Naive B cell (primary cell): Measurements from ENCODE around the gene ATP2B3. TPM values are rescaled to one million over a fixed set of nuclear protein-coding genes. Genes with fewer than 3 reads are reported as not detected.

Experiments
- ATAC-seq, 2 donors: fragments of 150-1000 bp; cut with Tn5 transposase; 2 replicates each; pipeline ENCODE4 v1.10.0; 2021; ENCODE audit warnings: low read depth in 2 of 2, mild to moderate bottlenecking in 2 of 2, moderate library complexity in 2 of 2
- DNase-seq: peaks from one replicate; pipeline ENCODE4 v3.0.0; 2022
- H3K27ac Mint-ChIP-seq, 6 donors: one replicate each; pipeline ENCODE4 v1.8.0; 2020 to 2022; ENCODE audit warnings: mild to moderate bottlenecking in 6 of 6, mixed read lengths in 6 of 6, moderate library complexity in 5 of 6, inconsistent platforms in 2 of 6
- H3K27me3 Mint-ChIP-seq, 3 donors: one replicate each; pipeline ENCODE4 v1.8.0; 2021 to 2022; ENCODE audit warnings: mixed read lengths in 3 of 3, mild to moderate bottlenecking in 1 of 3
- H3K36me3 Mint-ChIP-seq, 2 donors: one replicate each; pipeline ENCODE4 v1.8.0; 2020 to 2022; ENCODE audit warnings: mixed read lengths in 2 of 2, inconsistent platforms in 1 of 2, mild to moderate bottlenecking in 1 of 2
- H3K4me1 Mint-ChIP-seq, 3 donors: one replicate each; pipeline ENCODE4 v1.8.0; 2020 to 2022; ENCODE audit warnings: mixed read lengths in 3 of 3, inconsistent platforms in 1 of 3, mild to moderate bottlenecking in 1 of 3, moderate library complexity in 1 of 3
- H3K4me3 Mint-ChIP-seq, 8 donors: one replicate each; pipeline ENCODE4 v1.8.0; 2020 to 2022; ENCODE audit warnings: mild to moderate bottlenecking in 8 of 8, mixed read lengths in 8 of 8, moderate library complexity in 8 of 8, inconsistent platforms in 2 of 8
- H3K9me3 Mint-ChIP-seq, 7 donors: one replicate each; pipeline ENCODE4 v1.8.0; 2020 to 2022; ENCODE audit warnings: mixed read lengths in 7 of 7, mild to moderate bottlenecking in 5 of 7, inconsistent platforms in 2 of 7, moderate library complexity in 1 of 7
- polyA plus RNA-seq, 6 donors: library from polyadenylated mRNA; unstranded; fragments of 300-500 nt; fragmentation: Illumina TruSeq; gene quantifications; one replicate each; pipeline ENCODE4 v1.2.3, GENCODE V29; 2021; ENCODE audit warnings: low read depth in 6 of 6

ATP2B3 gene
- polyA plus RNA-seq, 6 donors from 2014 or later: 0.05 TPM; not detected in 5

- peaks cover 0 to 8% (median 6%) of the 10 kb centered on the region in 3 donors for H3K4me1 Mint-ChIP-seq
- ATAC-seq (no peak), DNase-seq (no peak)
- H3K9me3 Mint-ChIP-seq: peaks cover 0 to 4% (median 0%) of the 10 kb centered on the region in 7 donors
- H3K27ac Mint-ChIP-seq: no peak overlapping the region
- H3K4me3 Mint-ChIP-seq: no peak overlapping the region
- peaks cover 0 to 6% of the 10 kb centered on the region in 2 donors for H3K36me3 Mint-ChIP-seq
- peaks cover 17 to 49% (median 46%) of the 10 kb centered on the region in 3 donors for H3K27me3 Mint-ChIP-seq
Observed at GRCh38 chrX:153519569-153520286, 2.3 kb downstream of the ATP2B3 start.

DNA sequence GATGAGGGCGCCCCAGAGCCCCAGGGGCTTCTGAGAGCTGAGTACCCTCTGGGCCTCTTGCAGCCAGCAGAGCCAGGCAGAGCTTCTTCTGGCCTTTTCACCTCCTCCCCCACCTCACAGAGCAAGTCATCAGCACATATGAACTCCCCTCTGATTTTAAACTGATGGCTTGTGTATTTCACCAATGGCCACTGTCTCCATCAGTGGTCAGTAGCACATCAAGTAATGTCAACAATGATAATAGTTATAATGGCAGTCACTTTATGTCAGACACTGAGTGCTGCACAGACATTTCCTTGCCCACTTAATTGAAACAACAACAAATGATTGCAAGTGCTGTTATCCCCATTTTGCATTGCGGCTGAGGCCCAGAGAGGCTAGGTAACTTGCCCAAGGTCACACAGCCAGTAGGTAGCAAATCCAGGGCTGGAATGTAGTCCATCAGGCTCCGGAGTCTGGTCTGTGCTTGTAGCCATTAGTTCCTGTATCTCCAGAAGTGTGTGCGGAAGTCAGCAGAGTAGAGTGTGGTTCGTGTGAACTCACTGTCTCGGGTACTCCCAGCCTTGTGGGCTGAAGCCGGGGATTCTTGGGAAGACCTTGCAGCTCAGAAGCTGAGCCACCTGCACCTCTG, 3.0 kb downstream of the ATP2B3 start:
- H3K9me3 Mint-ChIP-seq: peaks cover 0 to 4% (median 0%) of the 10 kb centered on the region in 7 donors
- H3K4me1 Mint-ChIP-seq: peaks cover 0 to 8% (median 6%) of the 10 kb centered on the region in 3 donors

GRCh38 chrX:153521034-153521433, 3.6 kb downstream of the ATP2B3 start:
- Mint-ChIP-seq H3K27me3 (peaks cover 14 to 41% (median 37%) of the 10 kb centered on the region in 3 donors), H3K4me3 (no peak overlapping the region), H3K4me1 (peaks cover 0 to 5% (median 4%) of the 10 kb centered on the region in 3 donors), H3K36me3 (peaks cover 0 to 2% of the 10 kb centered on the region in 2 donors), H3K27ac (no peak overlapping the region), H3K9me3 (peaks cover 0 to under 1% (median 0%) of the 10 kb centered on the region in 7 donors)
- ATAC-seq (no peak), DNase-seq (no peak)

More for the DNA sequence above, 3.0 kb downstream of the ATP2B3 start:
- no peak for DNase-seq
- Mint-ChIP-seq H3K27ac (no peak overlapping the region), H3K27me3 (peaks cover 17 to 46% (median 43%) of the 10 kb centered on the region in 3 donors), H3K36me3 (peaks cover 0 to 6% of the 10 kb centered on the region in 2 donors), H3K4me3 (no peak overlapping the region)
- ATAC-seq: no peak

- Mint-ChIP-seq H3K4me1 (peaks cover 0 to 4% (median 3%) of the 10 kb centered on the region in 3 donors), H3K27ac (no peak overlapping the region), H3K36me3 (no peaks in the 10 kb centered on the region), H3K4me3 (no peak overlapping the region), H3K27me3 (peaks cover 11 to 48% (median 37%) of the 10 kb centered on the region in 3 donors), H3K9me3 (no peaks in the 10 kb centered on the region)
- no peak for DNase-seq
- ATAC-seq: no peak
Observed at GRCh38 chrX:153522259-153522658, 4.8 kb downstream of the ATP2B3 start.

GRCh38 chrX:153523269-153523668, 5.8 kb downstream of the ATP2B3 start:
- Mint-ChIP-seq H3K4me1 (peaks cover 0 to 3% (median under 1%) of the 10 kb centered on the region in 3 donors), H3K9me3 (no peaks in the 10 kb centered on the region), H3K36me3 (no peaks in the 10 kb centered on the region), H3K27me3 (peaks cover 11 to 52% (median 42%) of the 10 kb centered on the region in 3 donors), H3K27ac (no peak overlapping the region), H3K4me3 (no peak overlapping the region)
- DNase-seq (no peak), ATAC-seq (no peak)

DNA sequence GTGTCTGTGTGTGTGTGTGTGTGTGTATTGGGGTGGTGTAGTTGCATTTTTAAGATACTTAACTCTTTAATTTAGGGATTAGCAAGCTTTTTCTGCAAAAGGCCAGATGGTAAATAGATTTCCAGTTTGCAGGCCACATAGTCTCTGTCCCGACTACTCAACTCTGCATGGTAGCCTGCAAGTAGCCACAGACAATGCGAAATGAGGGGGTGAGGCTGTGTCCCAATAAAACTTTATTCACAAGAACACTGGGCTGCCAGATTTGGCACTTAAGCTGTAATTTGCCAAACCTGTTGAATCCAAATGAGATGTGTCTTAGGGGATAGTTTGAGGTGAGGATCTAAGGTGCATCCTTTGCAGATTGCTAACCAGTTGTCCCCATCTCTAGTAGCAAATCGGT, 6.8 kb downstream of the ATP2B3 start:
- Mint-ChIP-seq H3K4me1 (no peaks in the 10 kb centered on the region), H3K36me3 (no peaks in the 10 kb centered on the region), H3K27me3 (peaks cover 11 to 42% (median 37%) of the 10 kb centered on the region in 3 donors), H3K9me3 (no peaks in the 10 kb centered on the region), H3K4me3 (no peak overlapping the region), H3K27ac (no peak overlapping the region)
- DNase-seq (no peak), ATAC-seq (no peak)

- ATAC-seq (no peak), DNase-seq (no peak)
- no peaks in the 10 kb centered on the region for H3K36me3 Mint-ChIP-seq
- no peaks in the 10 kb centered on the region for H3K4me1 Mint-ChIP-seq
- no peak overlapping the region for H3K27ac Mint-ChIP-seq
- H3K4me3 Mint-ChIP-seq: no peak overlapping the region
- H3K27me3 Mint-ChIP-seq: peaks cover 11 to 36% (median 31%) of the 10 kb centered on the region in 3 donors
- no peaks in the 10 kb centered on the region for H3K9me3 Mint-ChIP-seq
Observed at GRCh38 chrX:153525451-153525850, 8.0 kb downstream of the ATP2B3 start.

GRCh38 chrX:153526042-153526441, 8.6 kb downstream of the ATP2B3 start:
- Mint-ChIP-seq H3K27ac (no peak overlapping the region), H3K27me3 (peaks cover 11 to 31% (median 25%) of the 10 kb centered on the region in 3 donors), H3K9me3 (no peaks in the 10 kb centered on the region), H3K4me1 (no peaks in the 10 kb centered on the region), H3K36me3 (no peaks in the 10 kb centered on the region), H3K4me3 (no peak overlapping the region)
- DNase-seq (no peak), ATAC-seq (no peak)

DNA sequence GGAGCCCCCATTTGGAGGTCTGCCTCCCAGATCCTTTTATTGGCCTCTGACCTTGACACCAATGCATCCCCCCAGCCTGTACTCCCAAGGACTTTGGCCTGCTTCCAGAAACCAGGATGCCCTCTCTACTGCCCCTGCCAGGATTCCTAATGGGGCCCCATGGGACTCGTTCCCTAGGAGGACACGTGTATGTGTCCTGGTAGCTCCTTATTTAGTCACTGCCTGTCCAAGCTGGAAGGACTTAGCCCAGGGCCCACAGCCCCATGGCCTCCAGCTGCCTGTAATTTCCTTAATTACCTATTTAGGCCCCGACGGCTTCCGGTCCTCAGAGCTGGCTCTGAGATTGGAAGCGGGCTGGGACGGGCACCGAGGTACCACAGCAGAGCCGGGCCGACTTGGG, 9.4 kb downstream of the ATP2B3 start:
- no peak for ATAC-seq
- H3K27ac Mint-ChIP-seq: no peak overlapping the region
- H3K9me3 Mint-ChIP-seq: no peaks in the 10 kb centered on the region
- H3K36me3 Mint-ChIP-seq: no peaks in the 10 kb centered on the region
- DNase-seq: no peak
- no peaks in the 10 kb centered on the region for H3K4me1 Mint-ChIP-seq
- H3K27me3 Mint-ChIP-seq: peaks cover 10 to 24% (median 23%) of the 10 kb centered on the region in 3 donors
- H3K4me3 Mint-ChIP-seq: no peak overlapping the region

GRCh38 chrX:153527208-153527607, 9.8 kb downstream of the ATP2B3 start:
- Mint-ChIP-seq H3K4me3 (no peak overlapping the region), H3K27ac (no peak overlapping the region), H3K27me3 (peaks cover 7 to 23% (median 20%) of the 10 kb centered on the region in 3 donors), H3K36me3 (no peaks in the 10 kb centered on the region), H3K4me1 (no peaks in the 10 kb centered on the region), H3K9me3 (no peaks in the 10 kb centered on the region)
- no peak for ATAC-seq
- DNase-seq: no peak

DNA sequence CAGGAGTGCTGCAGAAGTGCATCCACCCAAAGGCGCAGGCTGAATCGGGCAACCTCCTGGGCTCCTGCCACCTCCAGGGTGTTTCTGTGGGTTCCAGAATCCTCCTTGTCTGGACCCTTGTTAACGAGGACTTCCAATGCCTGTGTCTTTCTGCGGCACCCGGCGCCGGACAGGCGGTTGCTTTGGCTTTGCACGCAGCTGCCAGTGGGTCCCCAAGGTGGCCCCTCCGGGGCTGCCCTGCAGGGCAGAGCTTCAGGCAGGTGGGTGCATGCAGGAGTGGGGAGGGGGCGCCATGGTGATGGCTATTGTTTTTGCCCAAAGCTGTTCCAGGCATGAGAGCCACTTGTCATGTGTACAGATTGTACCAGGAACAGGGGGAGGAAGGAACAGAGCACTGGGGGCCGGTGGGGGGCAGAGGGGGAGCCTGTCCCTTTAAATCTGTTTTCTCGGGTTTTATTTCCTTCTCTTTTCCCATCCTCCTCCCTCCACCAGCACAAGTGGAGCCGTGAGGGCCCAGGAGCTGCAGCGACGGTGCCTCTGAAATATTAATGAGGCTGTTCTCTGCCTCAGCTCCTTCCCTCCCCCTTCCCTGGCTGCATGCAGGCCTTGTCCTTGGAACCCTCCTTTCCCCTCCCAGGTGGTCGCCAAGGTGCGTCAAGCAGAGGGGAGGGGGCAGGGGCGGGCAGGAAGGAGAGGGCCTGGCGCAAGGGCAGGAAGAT, 13.1 kb downstream of the ATP2B3 start:
- H3K4me1 Mint-ChIP-seq: no peaks in the 10 kb centered on the region
- H3K9me3 Mint-ChIP-seq: no peaks in the 10 kb centered on the region
- peaks cover 0 to 23% (median 18%) of the 10 kb centered on the region in 3 donors for H3K27me3 Mint-ChIP-seq
- no peak for ATAC-seq
- H3K27ac Mint-ChIP-seq: no peak overlapping the region
- no peak overlapping the region for H3K4me3 Mint-ChIP-seq
- DNase-seq: no peak
- no peaks in the 10 kb centered on the region for H3K36me3 Mint-ChIP-seq

GRCh38 chrX:153533091-153533490, 15.6 kb downstream of the ATP2B3 start:
- Mint-ChIP-seq H3K4me1 (no peaks in the 10 kb centered on the region), H3K27ac (no peak overlapping the region), H3K27me3 (peaks cover 0 to 7% (median 0%) of the 10 kb centered on the region in 3 donors), H3K9me3 (no peaks in the 10 kb centered on the region), H3K36me3 (no peaks in the 10 kb centered on the region), H3K4me3 (no peak overlapping the region)
- DNase-seq: no peak
- ATAC-seq: no peak

GRCh38 chrX:153537080-153537479, 19.6 kb downstream of the ATP2B3 start:
- H3K4me3 Mint-ChIP-seq: no peak overlapping the region
- H3K27ac Mint-ChIP-seq: no peak overlapping the region
- no peaks in the 10 kb centered on the region for H3K9me3 Mint-ChIP-seq
- peaks cover 0 to 17% (median 16%) of the 10 kb centered on the region in 3 donors for H3K27me3 Mint-ChIP-seq
- no peak for ATAC-seq
- DNase-seq: no peak
- H3K36me3 Mint-ChIP-seq: no peaks in the 10 kb centered on the region
- H3K4me1 Mint-ChIP-seq: no peaks in the 10 kb centered on the region
